Measurements from ENCODE around the gene SPOCD1.

The SPOCD1 gene

DNA sequence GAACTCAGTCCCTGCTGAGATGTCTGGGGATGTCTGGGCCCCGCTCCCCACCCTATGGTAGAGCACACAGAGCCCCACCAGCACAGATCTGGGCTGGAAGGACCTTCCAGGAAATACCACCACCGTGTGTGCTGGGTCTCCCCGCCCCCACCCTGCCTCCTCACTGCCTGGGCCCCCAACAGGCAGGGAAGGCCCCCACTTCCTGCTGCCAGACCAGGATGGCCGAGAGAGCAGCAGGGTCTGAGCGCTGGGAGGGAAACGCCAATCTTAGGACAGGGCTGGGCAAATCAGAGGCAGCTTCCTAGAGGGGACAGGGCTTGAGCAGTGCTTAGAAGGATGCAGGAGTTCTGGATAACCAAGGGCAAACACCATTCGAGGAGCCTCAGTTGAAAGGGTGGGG, 63.6 kb downstream of the SPOCD1 start:
- H3K9me3 ChIP-seq (ENCODE audit: insufficient read depth, low read depth, low read length) = no peaks in the 10 kb centered on the region
- H3F3A ChIP-seq (ENCODE audit: low read depth) = no peaks in the 10 kb centered on the region
- TF ChIP-seq, protein P1, sequence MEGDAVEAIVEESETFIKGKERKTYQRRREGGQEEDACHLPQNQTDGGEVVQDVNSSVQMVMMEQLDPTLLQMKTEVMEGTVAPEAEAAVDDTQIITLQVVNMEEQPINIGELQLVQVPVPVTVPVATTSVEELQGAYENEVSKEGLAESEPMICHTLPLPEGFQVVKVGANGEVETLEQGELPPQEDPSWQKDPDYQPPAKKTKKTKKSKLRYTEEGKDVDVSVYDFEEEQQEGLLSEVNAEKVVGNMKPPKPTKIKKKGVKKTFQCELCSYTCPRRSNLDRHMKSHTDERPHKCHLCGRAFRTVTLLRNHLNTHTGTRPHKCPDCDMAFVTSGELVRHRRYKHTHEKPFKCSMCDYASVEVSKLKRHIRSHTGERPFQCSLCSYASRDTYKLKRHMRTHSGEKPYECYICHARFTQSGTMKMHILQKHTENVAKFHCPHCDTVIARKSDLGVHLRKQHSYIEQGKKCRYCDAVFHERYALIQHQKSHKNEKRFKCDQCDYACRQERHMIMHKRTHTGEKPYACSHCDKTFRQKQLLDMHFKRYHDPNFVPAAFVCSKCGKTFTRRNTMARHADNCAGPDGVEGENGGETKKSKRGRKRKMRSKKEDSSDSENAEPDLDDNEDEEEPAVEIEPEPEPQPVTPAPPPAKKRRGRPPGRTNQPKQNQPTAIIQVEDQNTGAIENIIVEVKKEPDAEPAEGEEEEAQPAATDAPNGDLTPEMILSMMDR (conservative IDR thresholded peaks at IDR 0.05; ENCODE audit: low read length) = no peak
- no peak for TF ChIP-seq EZH2phosphoT487 (IDR thresholded peaks at IDR 0.05; ENCODE audit: borderline replicate concordance)
- H4K20me1 ChIP-seq (ENCODE audit: insufficient read depth, low read length, poor library complexity, severe bottlenecking) = no peaks in the 10 kb centered on the region
- H3K9ac ChIP-seq (ENCODE audit: low read depth, low read length, poor library complexity, severe bottlenecking) = peak overlapping the region; percentile 35
- H3K36me3 ChIP-seq (ENCODE audit: insufficient read depth, low read length) = no peaks in the 10 kb centered on the region
- peak overlapping the region; percentile 9; the same call in 1 of the 2 replicates for H2AFZ ChIP-seq (ENCODE audit: low read length)
- H3K27me3 ChIP-seq (ENCODE audit: insufficient read depth, low read length, poor library complexity, severe bottlenecking) = no peaks in the 10 kb centered on the region
- no peaks in the 10 kb centered on the region for H3K79me2 ChIP-seq (ENCODE audit: insufficient read depth, low read length)
- H3K9me2 ChIP-seq (replicated peaks; ENCODE audit: low read depth, low read length) = no peaks in the 10 kb centered on the region
- peak overlapping the region; percentile 38 for H3K4me2 ChIP-seq (ENCODE audit: low read depth, low read length, poor library complexity, severe bottlenecking)
- peaks cover 28% of the 10 kb centered on the region for H3K4me1 ChIP-seq (ENCODE audit: insufficient read depth, low read length, poor library complexity, severe bottlenecking)
- H3K4me3 ChIP-seq (ENCODE audit: low read length, poor library complexity, severe bottlenecking) = peak overlapping the region; percentile 10

DNA sequence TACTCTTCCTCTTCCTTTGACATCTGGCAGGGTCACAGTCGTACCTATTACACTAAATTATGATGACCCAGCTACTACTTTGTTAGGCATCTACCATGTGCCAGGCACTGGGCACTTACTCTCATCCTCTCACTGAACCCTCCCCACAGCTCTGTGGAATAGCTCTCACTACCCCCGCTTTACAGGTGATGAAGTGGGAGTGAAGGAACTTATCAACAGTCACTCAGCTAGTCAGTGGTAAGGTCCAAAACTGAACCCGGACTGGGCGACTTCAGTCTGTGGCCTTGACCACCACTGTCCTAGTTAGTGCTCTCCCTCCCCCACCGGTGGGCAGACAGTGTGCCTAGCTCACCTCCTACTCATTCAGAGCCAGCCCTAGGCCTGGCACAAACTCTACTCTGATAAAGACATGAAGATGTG, 64.0 kb downstream of the SPOCD1 start:
- Histone ChIP-seq H3K9me2 (replicated peaks; ENCODE audit: low read depth, low read length) (no peaks in the 10 kb centered on the region), H2AFZ (ENCODE audit: low read length) (peak overlapping the region; percentile 9; the same call in 1 of the 2 replicates), H3K36me3 (ENCODE audit: insufficient read depth, low read length) (no peaks in the 10 kb centered on the region), H3K4me1 (ENCODE audit: insufficient read depth, low read length, poor library complexity, severe bottlenecking) (peaks cover 28% of the 10 kb centered on the region), H3K4me3 (ENCODE audit: low read length, poor library complexity, severe bottlenecking) (peak overlapping the region; percentile 10), H3F3A (ENCODE audit: low read depth) (no peaks in the 10 kb centered on the region), H3K9me3 (ENCODE audit: insufficient read depth, low read depth, low read length) (no peaks in the 10 kb centered on the region), H3K79me2 (ENCODE audit: insufficient read depth, low read length) (no peaks in the 10 kb centered on the region), H4K20me1 (ENCODE audit: insufficient read depth, low read length, poor library complexity, severe bottlenecking) (no peaks in the 10 kb centered on the region), H3K9ac (ENCODE audit: low read depth, low read length, poor library complexity, severe bottlenecking) (peak overlapping the region; percentile 35), H3K27me3 (ENCODE audit: insufficient read depth, low read length, poor library complexity, severe bottlenecking) (no peaks in the 10 kb centered on the region), H3K4me2 (ENCODE audit: low read depth, low read length, poor library complexity, severe bottlenecking) (peak overlapping the region; percentile 38)
- TF ChIP-seq, protein P1 (conservative IDR thresholded peaks at IDR 0.05; ENCODE audit: low read length) = no peak
- no peak for TF ChIP-seq EZH2phosphoT487 (IDR thresholded peaks at IDR 0.05; ENCODE audit: borderline replicate concordance)

DNA sequence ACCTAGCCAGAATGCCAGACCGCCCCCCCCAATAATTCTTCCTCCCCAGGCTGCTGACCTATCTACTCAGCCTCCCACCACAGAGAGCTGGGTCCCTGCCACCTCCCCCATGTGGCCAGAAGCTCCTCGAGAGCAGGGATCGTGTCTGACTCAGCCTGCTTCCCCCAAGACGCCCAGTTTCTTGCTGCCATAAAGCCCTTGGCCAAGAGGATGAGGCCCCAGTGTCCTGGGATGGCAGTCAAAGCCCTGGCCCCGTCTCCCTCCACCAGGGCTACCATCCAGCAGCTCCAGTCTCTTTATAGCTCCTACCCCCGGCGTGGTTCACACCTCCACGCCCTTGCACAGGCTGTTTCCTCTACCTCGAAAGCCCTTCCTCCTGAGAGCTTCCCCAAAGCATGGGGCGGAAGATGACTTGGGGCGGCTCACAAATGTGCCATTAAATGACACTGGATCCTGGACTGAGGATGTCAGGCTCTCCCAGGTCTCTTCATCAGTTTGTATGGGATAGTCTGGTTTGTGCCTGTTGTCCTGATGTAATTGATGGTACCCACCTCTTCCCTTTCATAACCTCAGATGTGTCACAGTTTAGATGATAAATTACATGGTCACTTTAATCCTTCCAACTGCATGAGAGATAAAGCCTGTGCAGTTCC, 64.8 kb downstream of the SPOCD1 start:
- Histone ChIP-seq H3K4me1 (ENCODE audit: insufficient read depth, low read length, poor library complexity, severe bottlenecking) (peaks cover 31% of the 10 kb centered on the region), H3F3A (ENCODE audit: low read depth) (no peaks in the 10 kb centered on the region), H3K4me2 (ENCODE audit: low read depth, low read length, poor library complexity, severe bottlenecking) (peak overlapping the region; percentile 26), H3K36me3 (ENCODE audit: insufficient read depth, low read length) (no peaks in the 10 kb centered on the region), H3K9me3 (ENCODE audit: insufficient read depth, low read depth, low read length) (no peaks in the 10 kb centered on the region), H3K4me3 (ENCODE audit: low read length, poor library complexity, severe bottlenecking) (no peak overlapping the region), H2AFZ (ENCODE audit: low read length) (no peak overlapping the region), H3K9ac (ENCODE audit: low read depth, low read length, poor library complexity, severe bottlenecking) (no peak overlapping the region), H3K9me2 (replicated peaks; ENCODE audit: low read depth, low read length) (no peaks in the 10 kb centered on the region), H4K20me1 (ENCODE audit: insufficient read depth, low read length, poor library complexity, severe bottlenecking) (no peaks in the 10 kb centered on the region), H3K27me3 (ENCODE audit: insufficient read depth, low read length, poor library complexity, severe bottlenecking) (no peaks in the 10 kb centered on the region), H3K79me2 (ENCODE audit: insufficient read depth, low read length) (no peaks in the 10 kb centered on the region)
- no peak for TF ChIP-seq EZH2phosphoT487 (IDR thresholded peaks at IDR 0.05; ENCODE audit: borderline replicate concordance)
- TF ChIP-seq, protein P1 (conservative IDR thresholded peaks at IDR 0.05; ENCODE audit: low read length) = no peak
